Glutamatergic neuron (in vitro differentiated cells): ENCODE measurements around the gene PTX3. TPM values are rescaled to one million over a fixed set of nuclear protein-coding genes. Genes with fewer than 3 reads are reported as not detected.

Experiments used
- DNase-seq: peaks from one replicate; pipeline ENCODE4 v3.0.0; 2022
- H3K27ac Mint-ChIP-seq: one replicate; pipeline ENCODE4 v1.8.0; 2020; ENCODE audit warnings: mild to moderate bottlenecking, mixed read lengths, inconsistent platforms; ENCODE audit not compliant: unreplicated experiment
- H3K27me3 Mint-ChIP-seq: one replicate; pipeline ENCODE4 v1.8.0; 2020; ENCODE audit warnings: mild to moderate bottlenecking, moderate library complexity, mixed read lengths, inconsistent platforms; ENCODE audit not compliant: unreplicated experiment
- H3K36me3 Mint-ChIP-seq: one replicate; pipeline ENCODE4 v1.8.0; 2020; ENCODE audit warnings: mild to moderate bottlenecking, mixed read lengths, inconsistent platforms; ENCODE audit not compliant: unreplicated experiment
- H3K4me1 Mint-ChIP-seq: one replicate; pipeline ENCODE4 v1.8.0; 2020; ENCODE audit warnings: mild to moderate bottlenecking, low read depth, mixed read lengths, inconsistent platforms; ENCODE audit not compliant: unreplicated experiment
- H3K4me3 Mint-ChIP-seq: one replicate; pipeline ENCODE4 v1.8.0; 2020; ENCODE audit warnings: mild to moderate bottlenecking, mixed read lengths, inconsistent platforms; ENCODE audit not compliant: unreplicated experiment
- H3K9me3 Mint-ChIP-seq: one replicate; pipeline ENCODE4 v1.8.0; 2020; ENCODE audit warnings: mild to moderate bottlenecking, moderate library complexity, mixed read lengths, inconsistent platforms; ENCODE audit not compliant: unreplicated experiment
- CTCF ChIP-seq: fragments of 200-600 bp; sonication (generic); IDR thresholded peaks from one replicate; pipeline ENCODE4 v1.5.0; 2021; ENCODE audit not compliant: partially characterized antibody, unreplicated experiment
- total RNA-seq: library from RNA; stranded (reverse); fragmentation: NEBNext Ultra II Directional; extraction: Animal tissue kit (Norgen Biotek cat#: 25700); gene quantifications from one replicate; pipeline ENCODE4 v1.2.1, GENCODE V29; 2021; ENCODE audit not compliant: unreplicated experiment

The PTX3 gene
- total RNA-seq, 1 donor from 2014 or later, result 2.4 TPM

- no peaks in the 10 kb centered on the region for H3K27me3 Mint-ChIP-seq
- H3K36me3 Mint-ChIP-seq, result no peaks in the 10 kb centered on the region
- H3K9me3 Mint-ChIP-seq, result no peaks in the 10 kb centered on the region
- no peak for DNase-seq
- H3K4me3 Mint-ChIP-seq, result no peak overlapping the region
- TF ChIP-seq CTCF, result no peak
- no peaks in the 10 kb centered on the region for H3K4me1 Mint-ChIP-seq
- no peak overlapping the region for H3K27ac Mint-ChIP-seq
These were observed 30.6 kb downstream of the PTX3 start for GRCh38 chr3:157467200-157467599.

DNA sequence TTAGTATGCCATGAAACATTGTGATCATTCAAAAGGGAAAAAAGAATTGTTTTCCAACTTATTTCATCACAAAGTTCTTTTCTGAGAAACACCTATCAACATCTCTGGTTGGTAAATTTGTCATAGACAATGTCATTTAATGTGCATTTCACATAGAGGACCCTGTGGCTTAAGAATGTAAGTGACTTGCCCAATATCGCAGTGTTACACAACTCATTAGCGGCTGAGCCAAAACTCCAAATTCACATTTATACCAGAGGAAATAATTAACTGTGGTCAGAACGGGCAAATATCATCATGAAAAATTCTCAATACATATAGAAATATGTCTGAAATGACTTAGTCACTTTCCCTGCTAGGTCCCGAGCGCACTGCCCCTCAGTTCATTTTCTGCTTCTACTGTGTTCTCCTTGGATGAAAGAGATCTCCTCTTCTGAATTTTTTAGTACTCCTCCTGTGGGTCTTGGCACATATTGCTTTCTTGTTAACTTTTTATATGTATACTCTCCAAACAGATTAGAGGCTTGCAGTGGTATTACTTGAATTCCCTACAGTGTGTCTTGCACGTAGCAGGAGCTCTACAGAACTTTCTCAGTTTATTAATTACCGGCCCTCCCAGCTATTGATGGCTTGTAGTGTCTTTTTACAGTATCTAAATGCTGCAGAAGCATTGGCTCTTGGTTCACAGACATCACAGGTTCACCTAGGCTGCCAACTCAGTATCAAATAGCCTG lies 33.1 kb downstream of the PTX3 start:
- no peaks in the 10 kb centered on the region for H3K9me3 Mint-ChIP-seq
- no peak for TF ChIP-seq CTCF
- no peak overlapping the region for H3K27ac Mint-ChIP-seq
- no peaks in the 10 kb centered on the region for H3K36me3 Mint-ChIP-seq
- no peak for DNase-seq
- no peaks in the 10 kb centered on the region for H3K27me3 Mint-ChIP-seq
- H3K4me3 Mint-ChIP-seq, result no peak overlapping the region
- no peaks in the 10 kb centered on the region for H3K4me1 Mint-ChIP-seq

- TF ChIP-seq CTCF, result no peak
- no peak for DNase-seq
- H3K4me1 Mint-ChIP-seq, result no peaks in the 10 kb centered on the region
- no peaks in the 10 kb centered on the region for H3K36me3 Mint-ChIP-seq
- H3K4me3 Mint-ChIP-seq, result no peak overlapping the region
- H3K27me3 Mint-ChIP-seq, result no peaks in the 10 kb centered on the region
- H3K9me3 Mint-ChIP-seq, result no peaks in the 10 kb centered on the region
- no peak overlapping the region for H3K27ac Mint-ChIP-seq
These were observed 34.4 kb downstream of the PTX3 start for GRCh38 chr3:157471064-157471463.

DNA sequence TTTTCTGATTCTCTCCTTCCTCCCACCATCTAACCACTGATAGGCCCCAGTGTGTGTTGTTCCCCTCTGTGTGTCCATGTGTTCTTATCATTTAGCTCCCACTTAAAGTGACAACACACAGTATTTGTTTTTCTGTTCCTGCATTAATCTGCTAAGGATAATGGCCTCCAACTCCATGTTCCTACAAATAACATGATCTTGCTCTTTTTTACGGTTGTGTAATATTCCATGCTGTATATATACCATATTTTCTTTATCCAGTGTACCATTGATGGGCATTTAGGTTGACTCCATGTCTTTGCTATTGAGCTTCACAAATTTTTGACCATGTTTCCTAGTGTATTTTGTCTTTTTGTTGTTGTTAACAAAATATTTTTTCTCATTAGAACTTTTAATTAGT lies 36.0 kb downstream of the PTX3 start:
- H3K27me3 Mint-ChIP-seq, result no peaks in the 10 kb centered on the region
- DNase-seq, result no peak

More for the DNA sequence above, 36.0 kb downstream of the PTX3 start:
- H3K9me3 Mint-ChIP-seq, result no peaks in the 10 kb centered on the region
- no peak overlapping the region for H3K27ac Mint-ChIP-seq
- H3K4me1 Mint-ChIP-seq, result no peaks in the 10 kb centered on the region
- H3K36me3 Mint-ChIP-seq, result no peaks in the 10 kb centered on the region
- no peak for TF ChIP-seq CTCF
- H3K4me3 Mint-ChIP-seq, result no peak overlapping the region
